H1 (cell line): ENCODE measurements around the gene C3orf85. TPM values are rescaled to one million over a fixed set of nuclear protein-coding genes. Genes with fewer than 3 reads are reported as not detected.
A peak's percentile ranks its signal among the peaks of the same experiment; 100 is the strongest.

Experiments used
- CTCF ChIA-PET: fragments of 300-600 bp; sonication (Branson Sonifier 250); formaldehyde crosslinking; loops from one replicate; lab custom pipeline; 2021; ENCODE audit not compliant: partially characterized antibody; lab: Charles Lee
- POLR2A ChIA-PET: fragments of 300-600 bp; sonication (Branson Sonifier 250); formaldehyde crosslinking; loops from one replicate; lab custom pipeline; 2021; ENCODE audit warnings: inconsistent platforms; ENCODE audit not compliant: partially characterized antibody; lab: Charles Lee
- DNase-seq, 2 experiments: peaks; one replicate each; pipeline versions ENCODE4 v3.0.0 to v3.0.0-alpha.2; 2010 to 2022; ENCODE audit warnings: low spot score in 2 of 2, low read depth in 1 of 2, mixed read lengths in 1 of 2
- FAIRE-seq: peaks from 2 replicates; lab custom pipeline; 2011; peaks lifted over from hg19 to GRCh38; lab: Jason Lieb, UNC
- H2AFZ ChIP-seq: 2 replicates; pipeline ENCODE4 v1.8.1; 2012; ENCODE audit warnings: low read length, inconsistent platforms
- H2AK5ac ChIP-seq: 2 replicates; pipeline ENCODE4 v1.6.1; 2013; ENCODE audit warnings: low read depth, low read length
- H2BK120ac ChIP-seq: replicated peaks from 2 replicates; pipeline ENCODE3; 2013; ENCODE audit warnings: low read depth, low read length, inconsistent platforms
- H2BK12ac ChIP-seq: 2 replicates; pipeline ENCODE4 v1.6.1; 2013; ENCODE audit warnings: low read depth, low read length
- H2BK15ac ChIP-seq: 2 replicates; pipeline ENCODE4 v1.6.1; 2013; ENCODE audit warnings: low read length
- H2BK20ac ChIP-seq: 2 replicates; pipeline ENCODE4 v1.6.1; 2013; ENCODE audit warnings: low read length
- H2BK5ac ChIP-seq: 2 replicates; pipeline ENCODE4 v1.6.1; 2013; ENCODE audit warnings: low read depth, low read length
- H3K14ac ChIP-seq: 2 replicates; pipeline ENCODE4 v1.6.1; 2013; ENCODE audit warnings: inconsistent platforms; ENCODE audit not compliant: insufficient read length
- H3K18ac ChIP-seq: 2 replicates; pipeline ENCODE4 v1.6.1; 2013; ENCODE audit warnings: low read length; ENCODE audit errors: extremely low read depth
- H3K23ac ChIP-seq: 2 replicates; pipeline ENCODE4 v1.6.1; 2013; ENCODE audit warnings: inconsistent platforms; ENCODE audit not compliant: insufficient read length
- H3K23me2 ChIP-seq: 2 replicates; pipeline ENCODE4 v1.6.1; 2013; ENCODE audit warnings: low read depth, low read length
- H3K27ac ChIP-seq: 2 replicates; pipeline ENCODE4 v1.6.1; 2011; ENCODE audit warnings: low read depth, low read length, inconsistent platforms
- H3K27me3 ChIP-seq, 4 experiments: replicated peaks in 1 of 4; 1 replicate in 1 of 4; 2 replicates in 3 of 4; pipeline versions ENCODE4 v1.6.1 to v1.8.1; 2011 to 2013; ENCODE audit warnings: low read length in 3 of 4, mild to moderate bottlenecking in 3 of 4, inconsistent platforms in 2 of 4, mixed read lengths in 2 of 4, moderate library complexity in 1 of 4; ENCODE audit not compliant: control insufficient read depth in 3 of 4, insufficient read depth in 3 of 4; ENCODE audit errors: extremely low read depth in 1 of 4
- H3K36me3 ChIP-seq, 4 experiments: 2 replicates each; pipeline versions ENCODE4 v1.6.1 to v1.8.1; 2011 to 2013; ENCODE audit warnings: mild to moderate bottlenecking in 4 of 4, low read length in 3 of 4, moderate library complexity in 2 of 4, control low read depth in 1 of 4, inconsistent platforms in 1 of 4; ENCODE audit not compliant: insufficient read depth in 4 of 4, control insufficient read depth in 2 of 4
- H3K4ac ChIP-seq: replicated peaks from 2 replicates; pipeline ENCODE3; 2013; ENCODE audit warnings: low read length, low read depth, mixed read lengths, inconsistent platforms; ENCODE audit not compliant: insufficient read length
- H3K4me1 ChIP-seq, 4 experiments: replicated peaks in 1 of 4; 1 replicate in 1 of 4; 2 replicates in 3 of 4; pipeline versions ENCODE4 v1.6.1 to v1.8.1; 2011 to 2013; ENCODE audit warnings: low read length in 3 of 4, inconsistent platforms in 2 of 4, mixed read lengths in 1 of 4; ENCODE audit not compliant: insufficient read depth in 4 of 4, control insufficient read depth in 3 of 4
- H3K4me2 ChIP-seq, 2 experiments: 2 replicates each; pipeline versions ENCODE4 v1.6.1 to v1.8.1; 2011 to 2013; ENCODE audit warnings: low read depth in 2 of 2, low read length in 2 of 2, control low read depth in 1 of 2, inconsistent platforms in 1 of 2, mild to moderate bottlenecking in 1 of 2; ENCODE audit not compliant: insufficient read depth in 1 of 2
- H3K4me3 ChIP-seq, 4 experiments: fragments of 200-600, 300-600 bp in 1 of 4; sonication (generic), shearing (Covaris generic), sonication (Bioruptor Twin) in 1 of 4; 2 replicates each; pipeline versions ENCODE4 v1.5.1 to v1.8.1; 2011 to 2016; ENCODE audit warnings: low read length in 4 of 4, low read depth in 3 of 4, control low read depth in 2 of 4, inconsistent platforms in 2 of 4, mild to moderate bottlenecking in 2 of 4, mixed read lengths in 1 of 4, moderate library complexity in 1 of 4; ENCODE audit not compliant: insufficient read depth in 2 of 4; ENCODE audit errors: extremely low read depth in 1 of 4
- H3K56ac ChIP-seq: replicated peaks from 2 replicates; pipeline ENCODE3; 2013; ENCODE audit warnings: low read depth, mild to moderate bottlenecking, mixed read lengths, low read length, inconsistent platforms; ENCODE audit not compliant: insufficient read length
- H3K79me1 ChIP-seq: 2 replicates; pipeline ENCODE4 v1.6.1; 2013; ENCODE audit warnings: low read depth, low read length, control low read depth
- H3K79me2 ChIP-seq, 2 experiments: 2 replicates each; pipeline versions ENCODE4 v1.6.1 to v1.8.1; 2012 to 2013; ENCODE audit warnings: low read length in 2 of 2, mild to moderate bottlenecking in 2 of 2, inconsistent platforms in 1 of 2; ENCODE audit not compliant: insufficient read depth in 2 of 2, control insufficient read depth in 1 of 2
- H3K9ac ChIP-seq, 4 experiments: replicated peaks in 1 of 4; 1 replicate in 1 of 4; 2 replicates in 3 of 4; pipeline versions ENCODE4 v1.6.1 to v1.8.1; 2011 to 2013; ENCODE audit warnings: low read depth in 3 of 4, low read length in 3 of 4, control low read depth in 2 of 4, mild to moderate bottlenecking in 2 of 4, moderate library complexity in 2 of 4, inconsistent platforms in 1 of 4; ENCODE audit errors: extremely low read depth in 1 of 4
- H3K9me3 ChIP-seq, 2 experiments: 2 replicates each; pipeline versions ENCODE4 v1.6.1 to v1.8.1; 2012 to 2013; ENCODE audit warnings: mild to moderate bottlenecking in 2 of 2, moderate library complexity in 2 of 2, control low read depth in 1 of 2, inconsistent platforms in 1 of 2, low read depth in 1 of 2, low read length in 1 of 2, mixed read lengths in 1 of 2; ENCODE audit not compliant: insufficient read depth in 2 of 2
- H4K20me1 ChIP-seq, 2 experiments: replicated peaks in 1 of 2; 2 replicates each; pipeline versions ENCODE3 to v1.8.1; 2011 to 2013; ENCODE audit warnings: inconsistent platforms in 2 of 2, low read length in 2 of 2, mild to moderate bottlenecking in 1 of 2; ENCODE audit not compliant: insufficient read depth in 2 of 2, control insufficient read depth in 1 of 2
- H4K5ac ChIP-seq: 2 replicates; pipeline ENCODE4 v1.6.1; 2013; ENCODE audit warnings: low read length, low read depth, mixed read lengths, inconsistent platforms; ENCODE audit not compliant: insufficient read length
- H4K8ac ChIP-seq: 2 replicates; pipeline ENCODE4 v1.8.0; 2013; ENCODE audit warnings: mild to moderate bottlenecking, moderate library complexity, low read length, inconsistent platforms; ENCODE audit not compliant: insufficient read depth; ENCODE audit errors: extremely low read depth
- H4K91ac ChIP-seq: replicated peaks from 2 replicates; pipeline ENCODE3; 2013; ENCODE audit warnings: low read length, mixed read lengths, inconsistent platforms; ENCODE audit not compliant: insufficient read length
- ATF3 ChIP-seq: IDR thresholded peaks from 2 replicates; pipeline ENCODE4 v1.6.1; 2011; ENCODE audit warnings: low read depth, mild to moderate bottlenecking, low read length; ENCODE audit not compliant: insufficient read depth
- BACH1 ChIP-seq: IDR thresholded peaks from 2 replicates; pipeline ENCODE4 v1.6.1; 2012; ENCODE audit warnings: low read length, improper control_type of control experiment
- CREB1 ChIP-seq: IDR thresholded peaks from 2 replicates; pipeline ENCODE4 v1.6.1; 2012; ENCODE audit warnings: inconsistent platforms
- EP300 ChIP-seq, 2 experiments: IDR thresholded peaks; 1 replicate in 1 of 2; 2 replicates in 1 of 2; pipeline ENCODE4 v1.6.1; 2011 to 2012; ENCODE audit warnings: low read depth in 2 of 2, low read length in 2 of 2, mild to moderate bottlenecking in 2 of 2, borderline replicate concordance in 1 of 2, inconsistent platforms in 1 of 2, moderate library complexity in 1 of 2
- EZH2 ChIP-seq: fragments of 200-600 bp; sonication (generic); IDR thresholded peaks from 2 replicates; pipeline ENCODE4 v1.7.1; 2012; ENCODE audit warnings: low read depth, mild to moderate bottlenecking, moderate library complexity, low read length, inconsistent platforms; ENCODE audit not compliant: severe bottlenecking
- HDAC2 ChIP-seq, 2 experiments: fragments of 300-600 bp in 1 of 2; sonication (generic) in 1 of 2; IDR thresholded peaks; 2 replicates each; pipeline ENCODE4 v1.6.1; 2011 to 2012; ENCODE audit warnings: low read depth in 2 of 2, low read length in 2 of 2, mild to moderate bottlenecking in 2 of 2, moderate library complexity in 2 of 2, borderline replicate concordance in 1 of 2, inconsistent platforms in 1 of 2
- KDM1A ChIP-seq: fragments of 200-600, 300-600 bp; sonication (generic); IDR thresholded peaks from 2 replicates; pipeline ENCODE4 v1.7.1; 2016; ENCODE audit warnings: mild to moderate bottlenecking, low read length, borderline replicate concordance
- KDM4A ChIP-seq: IDR thresholded peaks from one replicate; pipeline ENCODE4 v1.7.1; 2012; ENCODE audit warnings: low read depth, mild to moderate bottlenecking, moderate library complexity, low read length, inconsistent platforms; ENCODE audit not compliant: severe bottlenecking
- PHF8 ChIP-seq: fragments of 200-600 bp; sonication (generic); conservative IDR thresholded peaks from 2 replicates; pipeline ENCODE4 v1.7.1; 2012; ENCODE audit warnings: low read depth, mild to moderate bottlenecking, inconsistent platforms, low read length, moderate library complexity
- POLR2AphosphoS5 ChIP-seq: IDR thresholded peaks from 2 replicates; pipeline ENCODE4 v1.6.1; 2011; ENCODE audit warnings: low read depth, low read length
- SIRT6 ChIP-seq: IDR thresholded peaks from one replicate; pipeline ENCODE4 v1.7.1; 2012; ENCODE audit warnings: low read length, inconsistent platforms
- SP2 ChIP-seq: IDR thresholded peaks from 2 replicates; pipeline ENCODE4 v1.6.1; 2012; ENCODE audit warnings: mild to moderate bottlenecking, low read length, inconsistent platforms
- TEAD4 ChIP-seq: IDR thresholded peaks from 2 replicates; pipeline ENCODE4 v1.6.1; 2012; ENCODE audit warnings: low read depth, low read length, inconsistent platforms, mixed read lengths
- ZNF274 ChIP-seq: IDR thresholded peaks from 2 replicates; pipeline ENCODE4 v1.7.0; 2012; ENCODE audit warnings: low read length, borderline replicate concordance; ENCODE audit errors: extremely low read depth
- WGBS, 2 experiments: shearing (Covaris generic) in 1 of 2; methylation state at CpG; one replicate each; pipeline versions ENCODE4 v1.1.6 to v1.1.7; 2013 to 2015; ENCODE audit warnings: low lambda C conversion rate in 2 of 2, mixed read lengths in 2 of 2, inconsistent platforms in 1 of 2, low coverage in 1 of 2, missing lambda C conversion rate in 1 of 2; ENCODE audit not compliant: insufficient replicate concordance in 2 of 2, insufficient coverage in 1 of 2, insufficient read length in 1 of 2; ENCODE audit errors: extremely low coverage in 1 of 2, missing lambda C conversion rate in 1 of 2; 5-methylcytosine and 5-hydroxymethylcytosine counted together
- polyA plus RNA-seq, 7 experiments: library from polyadenylated mRNA; depleted of rRNA in 3 of 7; stranded (reverse) in 5 of 7; unstranded in 2 of 7; fragments of >200 nt in 5 of 7; fragments of 200-250 nt in 2 of 7; gene quantifications; 1 replicate in 5 of 7; 2 replicates in 1 of 7; 4 replicates in 1 of 7; pipeline versions ENCODE4 v1.2.1 to v1.2.3, GENCODE V29; 2011 to 2013; ENCODE audit warnings: missing spikeins in 2 of 7, mixed read lengths in 2 of 7
- total RNA-seq: library from RNA; stranded (reverse); fragmentation: NEBNext Ultra II Directional; extraction: Animal tissue kit (Norgen Biotek cat#: 25700); gene quantifications from 2 replicates; pipeline ENCODE4 v1.2.1, GENCODE V29; 2021

C3orf85 gene
- total and polyA plus RNA-seq, 2 of the 8 experiments (the other 6 are each of a cell fraction or from before 2014, with no cell fraction given): not detected

- Histone ChIP-seq H2BK5ac (no peak overlapping the region), H3K23me2 (no peaks in the 10 kb centered on the region), H3K4me1 (no peaks in the 10 kb centered on the region), H3K9me3 (no peaks in the 10 kb centered on the region), H3K27ac (no peak overlapping the region), H4K5ac (no peak overlapping the region), H3K4me3 (no peak overlapping the region), H3K9ac (peak overlapping the region in 1 of 4 experiments; percentile 34; a peak in 1 of 7 replicates), H3K79me1 (no peaks in the 10 kb centered on the region), H2BK20ac (no peak overlapping the region), H3K18ac (no peak overlapping the region), H4K91ac (no peak overlapping the region), H3K4ac (no peak overlapping the region), H3K4me2 (no peak overlapping the region), H3K14ac (no peak overlapping the region), H3K79me2 (no peaks in the 10 kb centered on the region), H3K36me3 (no peaks in the 10 kb centered on the region), H2BK15ac (no peak overlapping the region), H3K56ac (no peak overlapping the region), H3K27me3 (no peaks in the 10 kb centered on the region), H3K23ac (no peak overlapping the region), H2AFZ (no peak overlapping the region), H4K8ac (no peak overlapping the region), H2AK5ac (no peak overlapping the region), H2BK120ac (no peak overlapping the region), H4K20me1 (no peaks in the 10 kb centered on the region), H2BK12ac (no peak overlapping the region)
- ChIA-PET CTCF (no interaction called here), POLR2A (no interaction called here)
- FAIRE-seq: no peak
- DNase-seq: no peak
- WGBS, 2 experiments: 94% methylated on average over 4 of the region's 4 CpGs; no CpG with 5 or more reads in 1 of the 2 experiments
- TF ChIP-seq ZNF274 (no peak), POLR2AphosphoS5 (no peak), SIRT6 (no peak), BACH1 (no peak), KDM1A (no peak), CREB1 (no peak), PHF8 (no peak), TEAD4 (no peak), EZH2 (no peak), SP2 (no peak), EP300 (IDR thresholded peaks at IDR 0.05; ENCODE audit: borderline replicate concordance in 1 of 2, low read depth in 2 of 2, low read length in 2 of 2) (no peak), KDM4A (no peak), HDAC2 (IDR thresholded peaks at IDR 0.05; ENCODE audit: borderline replicate concordance in 1 of 2, low read depth in 2 of 2, low read length in 2 of 2) (no peak), ATF3 (no peak)
These were observed 15.8 kb downstream of the C3orf85 start for GRCh38 chr3:109152320-109152719.
